ENCODE measurements around the gene UGT1A10. TPM values are rescaled to one million over a fixed set of nuclear protein-coding genes. Genes with fewer than 3 reads are reported as not detected.
A peak's percentile ranks its signal among the peaks of the same experiment; 100 is the strongest.
"Not testable (repeated sequence)": the region's sequence is repeated elsewhere in the genome, so short reads cannot be mapped to it uniquely, and the experiment has no call there.

UGT1A10 gene
- total RNA-seq, 2 experiments from 2014 or later, result not detected

GRCh38 chr2:233708942-233709341 is 72.7 kb downstream of the UGT1A10 start:
- H3K27ac Mint-ChIP-seq, result no peak overlapping the region
- no peaks in the 10 kb centered on the region for H3K36me3 Mint-ChIP-seq
- peaks cover 50% of the 10 kb centered on the region for H3K27me3 Mint-ChIP-seq
- DNase-seq (no peak), ATAC-seq (no peak)
- CTCF ChIA-PET, result no interaction called here
- H3K4me3 Mint-ChIP-seq, result no peak overlapping the region
- H3K9me3 Mint-ChIP-seq (ENCODE audit: low read depth), result no peaks in the 10 kb centered on the region
- peaks cover 6% of the 10 kb centered on the region for H3K4me1 Mint-ChIP-seq

GRCh38 chr2:233711312-233712008 is 75.2 kb downstream of the UGT1A10 start:
- CTCF ChIA-PET, result interaction anchor here (0.7 to 1.5 kb wide), 4 partner anchors 10 to 147 kb away, joined by 3 to 5 read pairs (median 4); partner anchors contain the start of gene UGT1A7

GRCh38 chr2:233712611-233713261 is 76.5 kb downstream of the UGT1A10 start, which contains the start of gene UGT1A5:
TSS of gene UGT1A5 (plus strand) at chr2:233712907. CDS start at chr2:233712992, 85 bp downstream.
- DNase-seq (no peak), ATAC-seq (no peak)
- Mint-ChIP-seq H3K27me3 (peaks cover 45% of the 10 kb centered on the region), H3K27ac (no peak within 1 kb of the TSS), H3K4me1 (peaks cover 13% of the 10 kb centered on the region), H3K4me3 (no peak within 1 kb of the TSS), H3K36me3 (no peaks in the 10 kb centered on the region), H3K9me3 (ENCODE audit: low read depth) (no peaks in the 10 kb centered on the region)
- CTCF ChIA-PET, result interaction anchor here (1.3 to 1.5 kb wide), 2 partner anchors 9 to 148 kb away, joined by 4 to 5 read pairs; no protein-coding TSS in a partner anchor

More at GRCh38 chr2:233711312-233712008, 75.2 kb downstream of the UGT1A10 start:
- peak; percentile 78 for DNase-seq
- no peaks in the 10 kb centered on the region for H3K9me3 Mint-ChIP-seq (ENCODE audit: low read depth)
- no peaks in the 10 kb centered on the region for H3K36me3 Mint-ChIP-seq
- H3K27ac Mint-ChIP-seq, result no peak overlapping the region
- H3K27me3 Mint-ChIP-seq, result peaks cover 48% of the 10 kb centered on the region
- peak; percentile 78 for ATAC-seq
- no peak overlapping the region for H3K4me3 Mint-ChIP-seq
- H3K4me1 Mint-ChIP-seq, result peaks cover 13% of the 10 kb centered on the region

- DNase-seq (no peak), ATAC-seq (no peak)
- Mint-ChIP-seq H3K4me3 (no peak overlapping the region), H3K9me3 (ENCODE audit: low read depth) (no peaks in the 10 kb centered on the region), H3K4me1 (peaks cover 13% of the 10 kb centered on the region), H3K27ac (no peak overlapping the region), H3K27me3 (peaks cover 45% of the 10 kb centered on the region), H3K36me3 (no peaks in the 10 kb centered on the region)
- CTCF ChIA-PET, result no interaction called here
Measured at GRCh38 chr2:233713262-233713615, 77.0 kb downstream of the UGT1A10 start.

- Mint-ChIP-seq H3K27me3 (peaks cover 45% of the 10 kb centered on the region), H3K27ac (no peak overlapping the region), H3K36me3 (no peaks in the 10 kb centered on the region), H3K4me3 (no peak overlapping the region), H3K4me1 (peaks cover 13% of the 10 kb centered on the region), H3K9me3 (ENCODE audit: low read depth) (no peaks in the 10 kb centered on the region)
- CTCF ChIA-PET, result no interaction called here
- DNase-seq (no peak), ATAC-seq (peak; percentile 55)
Measured at GRCh38 chr2:233714121-233714520, 77.9 kb downstream of the UGT1A10 start.

GRCh38 chr2:233718552-233718951 is 82.3 kb downstream of the UGT1A10 start, which contains the start of gene UGT1A4:
TSS of gene UGT1A4 (plus strand) at chr2:233718736. CDS start at chr2:233718821, 85 bp downstream.
- no peak for ATAC-seq
- no peaks in the 10 kb centered on the region for H3K9me3 Mint-ChIP-seq (ENCODE audit: low read depth)
- H3K27ac Mint-ChIP-seq, result no peak within 1 kb of the TSS
- peaks cover 11% of the 10 kb centered on the region for H3K4me1 Mint-ChIP-seq
- peaks cover 37% of the 10 kb centered on the region for H3K27me3 Mint-ChIP-seq
- DNase-seq, result no peak
- no peaks in the 10 kb centered on the region for H3K36me3 Mint-ChIP-seq
- CTCF ChIA-PET, result no interaction called here
- no peak within 1 kb of the TSS for H3K4me3 Mint-ChIP-seq

GRCh38 chr2:233728723-233729301 is 92.6 kb downstream of the UGT1A10 start, which contains the start of gene UGT1A3:
TSS of gene UGT1A3 (plus strand) at chr2:233729042. CDS start at chr2:233729127, 85 bp downstream.
- no peaks in the 10 kb centered on the region for H3K4me1 Mint-ChIP-seq
- CTCF ChIA-PET, result interaction anchor here (0.6 kb wide), 1 partner anchor 171 kb away, joined by 4 read pairs; no protein-coding TSS in a partner anchor

GRCh38 chr2:233736868-233737653 is 100.8 kb downstream of the UGT1A10 start:
- H3K36me3 Mint-ChIP-seq; H3K4me1 Mint-ChIP-seq; DNase-seq; H3K27ac Mint-ChIP-seq; H3K9me3 Mint-ChIP-seq (ENCODE audit: low read depth); CTCF ChIA-PET; H3K4me3 Mint-ChIP-seq; ATAC-seq: not testable (repeated sequence)
- peaks cover 46% of the 10 kb centered on the region for H3K27me3 Mint-ChIP-seq

More at GRCh38 chr2:233728723-233729301, 92.6 kb downstream of the UGT1A10 start, which contains the start of gene UGT1A3:
- ATAC-seq (no peak), DNase-seq (no peak)
- no peak within 1 kb of the TSS for H3K4me3 Mint-ChIP-seq
- H3K27me3 Mint-ChIP-seq, result peaks cover 24% of the 10 kb centered on the region
- H3K36me3 Mint-ChIP-seq, result no peaks in the 10 kb centered on the region
- H3K9me3 Mint-ChIP-seq (ENCODE audit: low read depth), result no peaks in the 10 kb centered on the region
- no peak within 1 kb of the TSS for H3K27ac Mint-ChIP-seq

GRCh38 chr2:233740870-233741269 is 104.6 kb downstream of the UGT1A10 start:
- H3K4me3 Mint-ChIP-seq, result no peak overlapping the region
- H3K9me3 Mint-ChIP-seq (ENCODE audit: low read depth), result no peaks in the 10 kb centered on the region
- peaks cover 31% of the 10 kb centered on the region for H3K27me3 Mint-ChIP-seq
- CTCF ChIA-PET, result no interaction called here
- DNase-seq (no peak), ATAC-seq (no peak)
- no peak overlapping the region for H3K27ac Mint-ChIP-seq
- H3K4me1 Mint-ChIP-seq, result no peaks in the 10 kb centered on the region
- H3K36me3 Mint-ChIP-seq, result no peaks in the 10 kb centered on the region

- CTCF ChIA-PET, result no interaction called here
- no peak overlapping the region for H3K4me3 Mint-ChIP-seq
- DNase-seq, result no peak
- H3K36me3 Mint-ChIP-seq, result no peaks in the 10 kb centered on the region
- no peaks in the 10 kb centered on the region for H3K4me1 Mint-ChIP-seq
- no peak for ATAC-seq
- no peaks in the 10 kb centered on the region for H3K9me3 Mint-ChIP-seq (ENCODE audit: low read depth)
- no peak overlapping the region for H3K27ac Mint-ChIP-seq
- peaks cover 27% of the 10 kb centered on the region for H3K27me3 Mint-ChIP-seq
Measured at GRCh38 chr2:233743464-233744259, 107.4 kb downstream of the UGT1A10 start.

- Mint-ChIP-seq H3K27ac (no peak overlapping the region), H3K4me3 (no peak overlapping the region), H3K36me3 (no peaks in the 10 kb centered on the region), H3K27me3 (peaks cover 22% of the 10 kb centered on the region), H3K9me3 (ENCODE audit: low read depth) (peaks cover 4% of the 10 kb centered on the region), H3K4me1 (no peaks in the 10 kb centered on the region)
- ATAC-seq, result no peak
- no peak for DNase-seq
- CTCF ChIA-PET, result no interaction called here
Measured at GRCh38 chr2:233745073-233745755, 109.0 kb downstream of the UGT1A10 start.

- H3K4me1 Mint-ChIP-seq; H3K36me3 Mint-ChIP-seq; DNase-seq; H3K9me3 Mint-ChIP-seq (ENCODE audit: low read depth); H3K4me3 Mint-ChIP-seq; CTCF ChIA-PET; H3K27ac Mint-ChIP-seq; ATAC-seq: not testable (repeated sequence)
- peaks cover 18% of the 10 kb centered on the region for H3K27me3 Mint-ChIP-seq
Measured at GRCh38 chr2:233745838-233746237, 109.6 kb downstream of the UGT1A10 start.

All from activated CD8-positive, alpha-beta memory T cell treated with anti-CD3 and anti-CD28 coated beads, Interleukin-2, amount 10 ng/mL, durations not matched to agents 7 days and 5 days (primary cell).